ENCODE measurements around the gene CAB39.

GRCh38 chr2:230821261-230821990 is 108.8 kb downstream of the CAB39 start:
- TF ChIP-seq EZH2phosphoT487 (IDR thresholded peaks at IDR 0.05), result no peak
- TF ChIP-seq, protein P1, sequence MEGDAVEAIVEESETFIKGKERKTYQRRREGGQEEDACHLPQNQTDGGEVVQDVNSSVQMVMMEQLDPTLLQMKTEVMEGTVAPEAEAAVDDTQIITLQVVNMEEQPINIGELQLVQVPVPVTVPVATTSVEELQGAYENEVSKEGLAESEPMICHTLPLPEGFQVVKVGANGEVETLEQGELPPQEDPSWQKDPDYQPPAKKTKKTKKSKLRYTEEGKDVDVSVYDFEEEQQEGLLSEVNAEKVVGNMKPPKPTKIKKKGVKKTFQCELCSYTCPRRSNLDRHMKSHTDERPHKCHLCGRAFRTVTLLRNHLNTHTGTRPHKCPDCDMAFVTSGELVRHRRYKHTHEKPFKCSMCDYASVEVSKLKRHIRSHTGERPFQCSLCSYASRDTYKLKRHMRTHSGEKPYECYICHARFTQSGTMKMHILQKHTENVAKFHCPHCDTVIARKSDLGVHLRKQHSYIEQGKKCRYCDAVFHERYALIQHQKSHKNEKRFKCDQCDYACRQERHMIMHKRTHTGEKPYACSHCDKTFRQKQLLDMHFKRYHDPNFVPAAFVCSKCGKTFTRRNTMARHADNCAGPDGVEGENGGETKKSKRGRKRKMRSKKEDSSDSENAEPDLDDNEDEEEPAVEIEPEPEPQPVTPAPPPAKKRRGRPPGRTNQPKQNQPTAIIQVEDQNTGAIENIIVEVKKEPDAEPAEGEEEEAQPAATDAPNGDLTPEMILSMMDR (IDR thresholded peaks at IDR 0.05), result no peak

Data from neural progenitor cell (in vitro differentiated cells).